Endothelial cell of umbilical vein (primary cell): Measurements from ENCODE around the gene OTUD1. TPM values are rescaled to one million over a fixed set of nuclear protein-coding genes. Genes with fewer than 3 reads are reported as not detected.

ENCODE experiments used
- BruUV-seq: library from RNA; stranded (reverse); fragments of 400-500 nt; replicated peaks from 2 replicates; lab custom pipeline; 2021; lab: Mats Ljungman, UMichigan
- CTCF ChIA-PET: fragments of 300-600, 350-600 bp; sonication (Branson Sonifier 250); formaldehyde crosslinking; loops from one replicate; lab custom pipeline; 2021; ENCODE audit warnings: antibody characterized with exemption, inconsistent platforms; lab: Charles Lee
- POLR2A ChIA-PET: fragments of 300-600, 350-600 bp; sonication (Branson Sonifier 250); formaldehyde crosslinking; loops from one replicate; lab custom pipeline; 2021; ENCODE audit warnings: antibody characterized with exemption, inconsistent platforms; lab: Charles Lee
- DNase-seq: peaks from one replicate; pipeline ENCODE4 v3.0.0-alpha.2; 2011; ENCODE audit warnings: low read depth, low spot score
- FAIRE-seq: peaks from 2 replicates; lab custom pipeline; 2011; peaks lifted over from hg19 to GRCh38; lab: Jason Lieb, UNC
- H2AFZ ChIP-seq: 2 replicates; pipeline ENCODE4 v1.6.0; 2012; ENCODE audit warnings: low read depth, low read length, control low read depth, inconsistent platforms
- H3K27ac ChIP-seq: 2 replicates; pipeline ENCODE4 v1.5.1; 2011; ENCODE audit warnings: low read depth, mild to moderate bottlenecking, control low read depth, low read length, moderate library complexity; ENCODE audit not compliant: insufficient read depth
- H3K27me3 ChIP-seq, 2 experiments: 2 replicates each; pipeline versions ENCODE4 v1.6.0 to v1.6.1; 2011; ENCODE audit warnings: low read length in 2 of 2, mixed read lengths in 1 of 2; ENCODE audit not compliant: control insufficient read depth in 2 of 2, insufficient read depth in 2 of 2
- H3K36me3 ChIP-seq, 2 experiments: 2 replicates in 1 of 2; 3 replicates in 1 of 2; pipeline ENCODE4 v1.5.1; 2011; ENCODE audit warnings: low read length in 2 of 2, mild to moderate bottlenecking in 1 of 2, moderate library complexity in 1 of 2; ENCODE audit not compliant: control insufficient read depth in 2 of 2, insufficient read depth in 2 of 2; ENCODE audit errors: extremely low read depth in 1 of 2
- H3K4me1 ChIP-seq: 3 replicates; pipeline ENCODE4 v1.5.1; 2011; ENCODE audit warnings: mild to moderate bottlenecking, low read length; ENCODE audit not compliant: control insufficient read depth, insufficient read depth; ENCODE audit errors: extremely low read depth
- H3K4me2 ChIP-seq: 2 replicates; pipeline ENCODE4 v1.6.1; 2011; ENCODE audit warnings: low read length, control low read depth, mixed read lengths; ENCODE audit not compliant: insufficient read depth
- H3K4me3 ChIP-seq, 3 experiments: fragments of 200-600 bp in 1 of 3; sonication (generic), shearing (Covaris generic) in 1 of 3; replicated peaks in 1 of 3; 2 replicates each; pipeline ENCODE4 v1.5.1; 2011 to 2016; ENCODE audit warnings: control low read depth in 3 of 3, low read length in 3 of 3, mild to moderate bottlenecking in 2 of 3, inconsistent platforms in 1 of 3, low read depth in 1 of 3, moderate library complexity in 1 of 3; ENCODE audit not compliant: insufficient read depth in 1 of 3
- H3K79me2 ChIP-seq: 2 replicates; pipeline ENCODE4 v1.6.0; 2012; ENCODE audit warnings: low read length, inconsistent platforms; ENCODE audit not compliant: control insufficient read depth, insufficient read depth
- H3K9ac ChIP-seq: replicated peaks from 2 replicates; pipeline ENCODE3; 2011; ENCODE audit warnings: low read length, control low read depth; ENCODE audit not compliant: insufficient read depth; ENCODE audit errors: extremely low read depth
- H3K9me1 ChIP-seq: replicated peaks from 3 replicates; pipeline ENCODE4 v1.6.0; 2011; ENCODE audit warnings: mild to moderate bottlenecking, low read length; ENCODE audit not compliant: control insufficient read depth, insufficient read depth; ENCODE audit errors: extremely low read depth
- H3K9me3 ChIP-seq: replicated peaks from 2 replicates; pipeline ENCODE4 v1.5.1; 2012; ENCODE audit warnings: low read length, inconsistent platforms; ENCODE audit not compliant: control insufficient read depth, insufficient read depth
- H4K20me1 ChIP-seq: replicated peaks from 2 replicates; pipeline ENCODE3; 2011; ENCODE audit warnings: mild to moderate bottlenecking, low read length; ENCODE audit not compliant: control insufficient read depth, insufficient read depth; ENCODE audit errors: extremely low read depth
- EZH2 ChIP-seq: IDR thresholded peaks from 2 replicates; pipeline ENCODE4 v1.6.1; 2012; ENCODE audit warnings: borderline replicate concordance, low read depth, mild to moderate bottlenecking, moderate library complexity, low read length, inconsistent platforms; ENCODE audit not compliant: severe bottlenecking
- FOS ChIP-seq: IDR thresholded peaks from 2 replicates; pipeline ENCODE4 v1.6.1; 2011; ENCODE audit warnings: mild to moderate bottlenecking, low read length, moderate library complexity, borderline replicate concordance; ENCODE audit not compliant: insufficient read depth
- GATA2 ChIP-seq: IDR thresholded peaks from 2 replicates; pipeline ENCODE4 v1.7.0; 2011; ENCODE audit warnings: low read depth, mild to moderate bottlenecking, moderate library complexity, mixed read lengths, low read length; ENCODE audit not compliant: insufficient read length, insufficient read depth
- JUN ChIP-seq: IDR thresholded peaks from 2 replicates; pipeline ENCODE4 v1.6.1; 2011; ENCODE audit warnings: borderline replicate concordance, low read depth; ENCODE audit not compliant: insufficient read length, insufficient read depth
- MYC ChIP-seq: IDR thresholded peaks from one replicate; pipeline ENCODE4 v1.6.1; 2011; ENCODE audit warnings: mild to moderate bottlenecking, low read depth, low read length
- POLR2A ChIP-seq: IDR thresholded peaks from 2 replicates; pipeline ENCODE4 v1.6.1; 2012; ENCODE audit warnings: low read depth, mild to moderate bottlenecking, control low read depth, low read length
- POLR2AphosphoS5 ChIP-seq: IDR thresholded peaks from 2 replicates; pipeline ENCODE4 v1.6.1; 2012; ENCODE audit warnings: low read depth, mild to moderate bottlenecking, control low read depth, low read length, moderate library complexity; ENCODE audit not compliant: insufficient read depth
- dilution Hi-C: fragments of 300-500 bp; cut with MboI; formaldehyde crosslinking; loops from one replicate; pipeline ENCODE4 v1.15.0; 2019; ENCODE audit warnings: low sequenced_read_pairs; ENCODE audit not compliant: extremely low pct_ligation_motif_present
- intact Hi-C: fragments of 100-400 bp; cut with micrococcal nuclease; formaldehyde crosslinking; loops from one replicate; pipeline ENCODE4 v1.10.0; 2022
- polyA plus RNA-seq, 4 experiments: library from polyadenylated mRNA; depleted of rRNA in 3 of 4; stranded (reverse) in 3 of 4; unstranded in 1 of 4; fragments of >200 nt; gene quantifications; 2 replicates each; pipeline versions ENCODE4 v1.2.1 to v1.2.3, GENCODE V29; 2011 to 2012; ENCODE audit warnings: missing spikeins in 1 of 4
- total RNA-seq: library from RNA; stranded (reverse); gene quantifications from 2 replicates; pipeline ENCODE4 v1.2.3, GENCODE V29; 2021
- TF ChIP-seq, protein P1 (sequence below): IDR thresholded peaks from 2 replicates; pipeline ENCODE4 v1.6.1; 2011; ENCODE audit not compliant: insufficient read depth, insufficient read length
- TF ChIP-seq, protein P2 (sequence below), 2 donors: IDR thresholded peaks; 1 replicate in 1 of 2; 2 replicates in 1 of 2; pipeline ENCODE4 v1.5.1; 2011; ENCODE audit warnings: low read length in 2 of 2, mild to moderate bottlenecking in 2 of 2, moderate library complexity in 2 of 2, control low read depth in 1 of 2, inconsistent platforms in 1 of 2, low read depth in 1 of 2; ENCODE audit not compliant: insufficient read depth in 1 of 2; ENCODE audit errors: extremely low read depth in 1 of 2

Gene OTUD1
- total and polyA plus RNA-seq, 2 donors (not counting 3 experiments of a cell fraction or from before 2014, with no cell fraction given), result 2.2 to 4.8 TPM

- Histone ChIP-seq H3K79me2 (no peaks in the 10 kb centered on the region), H4K20me1 (no peaks in the 10 kb centered on the region), H3K27ac (no peak overlapping the region), H3K4me3 (no peak overlapping the region), H3K9me1 (no peaks in the 10 kb centered on the region), H3K9me3 (no peaks in the 10 kb centered on the region), H3K27me3 (no peaks in the 10 kb centered on the region), H3K4me1 (no peaks in the 10 kb centered on the region), H3K4me2 (no peak overlapping the region), H2AFZ (no peak overlapping the region), H3K9ac (no peak overlapping the region), H3K36me3 (no peaks in the 10 kb centered on the region)
- FAIRE-seq (no peak), DNase-seq (no peak)
- TF ChIP-seq MYC (no peak), FOS (no peak), POLR2A (no peak), JUN (no peak), EZH2 (no peak), POLR2AphosphoS5 (no peak), GATA2 (no peak)
- TF ChIP-seq, protein P1, sequence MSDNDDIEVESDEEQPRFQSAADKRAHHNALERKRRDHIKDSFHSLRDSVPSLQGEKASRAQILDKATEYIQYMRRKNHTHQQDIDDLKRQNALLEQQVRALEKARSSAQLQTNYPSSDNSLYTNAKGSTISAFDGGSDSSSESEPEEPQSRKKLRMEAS, result no peak
- TF ChIP-seq, protein P2, sequence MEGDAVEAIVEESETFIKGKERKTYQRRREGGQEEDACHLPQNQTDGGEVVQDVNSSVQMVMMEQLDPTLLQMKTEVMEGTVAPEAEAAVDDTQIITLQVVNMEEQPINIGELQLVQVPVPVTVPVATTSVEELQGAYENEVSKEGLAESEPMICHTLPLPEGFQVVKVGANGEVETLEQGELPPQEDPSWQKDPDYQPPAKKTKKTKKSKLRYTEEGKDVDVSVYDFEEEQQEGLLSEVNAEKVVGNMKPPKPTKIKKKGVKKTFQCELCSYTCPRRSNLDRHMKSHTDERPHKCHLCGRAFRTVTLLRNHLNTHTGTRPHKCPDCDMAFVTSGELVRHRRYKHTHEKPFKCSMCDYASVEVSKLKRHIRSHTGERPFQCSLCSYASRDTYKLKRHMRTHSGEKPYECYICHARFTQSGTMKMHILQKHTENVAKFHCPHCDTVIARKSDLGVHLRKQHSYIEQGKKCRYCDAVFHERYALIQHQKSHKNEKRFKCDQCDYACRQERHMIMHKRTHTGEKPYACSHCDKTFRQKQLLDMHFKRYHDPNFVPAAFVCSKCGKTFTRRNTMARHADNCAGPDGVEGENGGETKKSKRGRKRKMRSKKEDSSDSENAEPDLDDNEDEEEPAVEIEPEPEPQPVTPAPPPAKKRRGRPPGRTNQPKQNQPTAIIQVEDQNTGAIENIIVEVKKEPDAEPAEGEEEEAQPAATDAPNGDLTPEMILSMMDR (IDR thresholded peaks at IDR 0.05; ENCODE audit: extremely low read depth in 1 of 2, insufficient read depth in 1 of 2, low read depth in 1 of 2, low read length in 2 of 2), result no peak
- dilution Hi-C loops (no loop called here), intact Hi-C loops (no loop called here)
- BruUV-seq, result no TSS peak
- ChIA-PET POLR2A (no interaction called here), CTCF (interaction anchor here (0.7 kb wide), 1 partner anchor 8 kb away, joined by 3 read pairs; no protein-coding TSS in a partner anchor)
Observed at GRCh38 chr10:23404461-23404980, 34.4 kb upstream of the OTUD1 start.
